Glutamatergic neuron (in vitro differentiated cells): ENCODE data around the gene LMF1. TPM values are rescaled to one million over a fixed set of nuclear protein-coding genes. Genes with fewer than 3 reads are reported as not detected.

Experiments used
- DNase-seq: peaks from one replicate; pipeline ENCODE4 v3.0.0; 2022
- H3K27ac Mint-ChIP-seq: one replicate; pipeline ENCODE4 v1.8.0; 2020; ENCODE audit warnings: mild to moderate bottlenecking, mixed read lengths, inconsistent platforms; ENCODE audit not compliant: unreplicated experiment
- H3K27me3 Mint-ChIP-seq: one replicate; pipeline ENCODE4 v1.8.0; 2020; ENCODE audit warnings: mild to moderate bottlenecking, moderate library complexity, mixed read lengths, inconsistent platforms; ENCODE audit not compliant: unreplicated experiment
- H3K36me3 Mint-ChIP-seq: one replicate; pipeline ENCODE4 v1.8.0; 2020; ENCODE audit warnings: mild to moderate bottlenecking, mixed read lengths, inconsistent platforms; ENCODE audit not compliant: unreplicated experiment
- H3K4me1 Mint-ChIP-seq: one replicate; pipeline ENCODE4 v1.8.0; 2020; ENCODE audit warnings: mild to moderate bottlenecking, low read depth, mixed read lengths, inconsistent platforms; ENCODE audit not compliant: unreplicated experiment
- H3K4me3 Mint-ChIP-seq: one replicate; pipeline ENCODE4 v1.8.0; 2020; ENCODE audit warnings: mild to moderate bottlenecking, mixed read lengths, inconsistent platforms; ENCODE audit not compliant: unreplicated experiment
- H3K9me3 Mint-ChIP-seq: one replicate; pipeline ENCODE4 v1.8.0; 2020; ENCODE audit warnings: mild to moderate bottlenecking, moderate library complexity, mixed read lengths, inconsistent platforms; ENCODE audit not compliant: unreplicated experiment
- CTCF ChIP-seq: fragments of 200-600 bp; sonication (generic); IDR thresholded peaks from one replicate; pipeline ENCODE4 v1.5.0; 2021; ENCODE audit not compliant: partially characterized antibody, unreplicated experiment
- total RNA-seq: library from RNA; stranded (reverse); fragmentation: NEBNext Ultra II Directional; extraction: Animal tissue kit (Norgen Biotek cat#: 25700); gene quantifications from one replicate; pipeline ENCODE4 v1.2.1, GENCODE V29; 2021; ENCODE audit not compliant: unreplicated experiment

Gene LMF1
- total RNA-seq, 1 donor from 2014 or later, result 17.4 TPM

DNA sequence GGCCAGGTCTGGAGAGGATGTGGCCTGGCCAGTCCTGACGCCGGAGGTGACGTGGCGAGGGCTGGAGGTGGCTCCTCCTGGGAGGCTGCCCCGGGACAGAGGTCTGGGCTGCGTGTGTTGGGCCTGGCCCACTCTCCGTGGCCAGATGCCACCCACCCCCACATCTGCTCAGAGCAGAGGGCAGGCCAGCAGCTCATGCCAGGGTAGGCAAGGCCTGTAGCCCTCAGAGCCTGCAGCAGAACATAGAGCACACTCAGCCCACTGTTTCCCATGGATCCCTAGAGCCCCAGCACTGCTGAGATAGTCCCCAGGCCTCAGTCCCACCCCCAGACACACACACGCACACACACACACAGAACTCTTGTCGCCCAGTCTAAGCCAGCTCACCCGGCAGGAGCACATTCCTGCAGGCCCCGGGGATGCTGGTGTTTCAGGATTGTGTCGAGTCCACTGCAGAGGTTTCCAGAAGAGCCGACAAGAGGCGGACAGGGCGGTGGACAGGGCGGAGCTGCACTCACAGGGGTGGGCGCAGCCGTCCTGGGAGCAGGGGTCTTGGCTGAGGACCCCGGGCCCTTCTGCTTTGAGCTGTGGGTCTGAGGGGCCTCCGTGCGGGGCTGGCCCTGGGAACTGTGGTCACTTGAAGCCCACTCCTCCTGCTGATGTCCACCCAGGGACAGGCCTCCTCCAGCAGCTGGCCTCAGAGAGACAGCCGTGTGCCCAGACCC lies 44.1 kb upstream of the LMF1 start:
- no peaks in the 10 kb centered on the region for H3K36me3 Mint-ChIP-seq
- no peaks in the 10 kb centered on the region for H3K4me1 Mint-ChIP-seq
- H3K9me3 Mint-ChIP-seq, result peaks cover 2% of the 10 kb centered on the region
- H3K27ac Mint-ChIP-seq, result no peak overlapping the region
- no peak for DNase-seq
- no peak for TF ChIP-seq CTCF
- H3K4me3 Mint-ChIP-seq, result no peak overlapping the region
- peaks cover 6% of the 10 kb centered on the region for H3K27me3 Mint-ChIP-seq

GRCh38 chr16:1014221-1014620 lies 43.4 kb upstream of the LMF1 start:
- no peak overlapping the region for H3K27ac Mint-ChIP-seq
- peaks cover 2% of the 10 kb centered on the region for H3K9me3 Mint-ChIP-seq
- TF ChIP-seq CTCF, result no peak
- H3K36me3 Mint-ChIP-seq, result no peaks in the 10 kb centered on the region
- no peaks in the 10 kb centered on the region for H3K4me1 Mint-ChIP-seq
- H3K27me3 Mint-ChIP-seq, result peaks cover 6% of the 10 kb centered on the region
- H3K4me3 Mint-ChIP-seq, result no peak overlapping the region
- DNase-seq, result no peak

GRCh38 chr16:1013593-1013900 lies 42.8 kb upstream of the LMF1 start:
- Mint-ChIP-seq H3K36me3 (no peaks in the 10 kb centered on the region), H3K27ac (no peak overlapping the region), H3K4me1 (no peaks in the 10 kb centered on the region), H3K9me3 (peaks cover 3% of the 10 kb centered on the region), H3K4me3 (no peak overlapping the region), H3K27me3 (peaks cover 3% of the 10 kb centered on the region)
- no peak for DNase-seq
- TF ChIP-seq CTCF, result no peak

GRCh38 chr16:1012722-1013592 lies 42.2 kb upstream of the LMF1 start:
- Mint-ChIP-seq H3K9me3 (peaks cover 4% of the 10 kb centered on the region), H3K4me1 (no peaks in the 10 kb centered on the region), H3K27me3 (peaks cover 3% of the 10 kb centered on the region), H3K36me3 (no peaks in the 10 kb centered on the region), H3K4me3 (no peak overlapping the region), H3K27ac (no peak overlapping the region)
- no peak for TF ChIP-seq CTCF
- no peak for DNase-seq

GRCh38 chr16:1012135-1012534 lies 41.4 kb upstream of the LMF1 start:
- no peaks in the 10 kb centered on the region for H3K36me3 Mint-ChIP-seq

More at GRCh38 chr16:1012135-1012534, 41.4 kb upstream of the LMF1 start:
- no peak overlapping the region for H3K27ac Mint-ChIP-seq
- H3K4me3 Mint-ChIP-seq, result no peak overlapping the region
- TF ChIP-seq CTCF, result no peak
- H3K4me1 Mint-ChIP-seq, result no peaks in the 10 kb centered on the region
- no peak for DNase-seq
- peaks cover 4% of the 10 kb centered on the region for H3K9me3 Mint-ChIP-seq
- H3K27me3 Mint-ChIP-seq, result peaks cover 3% of the 10 kb centered on the region
